OCI-LY3 (cell line): ENCODE measurements around the gene VCL.

Experiments used
- H2AFZ ChIP-seq: fragments of 200-600, 300-600 bp; shearing (Covaris generic); 2 replicates; pipeline ENCODE4 v1.6.0; 2014; ENCODE audit warnings: antibody characterized with exemption, low read depth, low read length
- H3K27ac ChIP-seq: fragments of 200-600, 300-600 bp; sonication (generic); 2 replicates; pipeline ENCODE4 v1.5.1; 2014; ENCODE audit warnings: mild to moderate bottlenecking, low read length, moderate library complexity, mixed read lengths
- H3K27me3 ChIP-seq: fragments of 200-600, 300-600 bp; sonication (generic); 2 replicates; pipeline ENCODE4 v1.6.1; 2014; ENCODE audit warnings: low read depth, low read length, mixed read lengths
- H3K36me3 ChIP-seq: fragments of 200-600, 300-600 bp; sonication (generic); replicated peaks from 2 replicates; pipeline ENCODE3; 2014; ENCODE audit warnings: low read depth, low read length, mixed read lengths
- H3K4me1 ChIP-seq: fragments of 300-600, 200-600 bp; sonication (generic); 2 replicates; pipeline ENCODE4 v1.6.1; 2014; ENCODE audit warnings: low read length, mixed read lengths
- H3K4me2 ChIP-seq: fragments of 200-600, 300-600 bp; sonication (generic); 2 replicates; pipeline ENCODE4 v1.6.1; 2014; ENCODE audit warnings: low read length, mixed read lengths
- H3K4me3 ChIP-seq: fragments of 300-600, 200-600 bp; sonication (generic); 2 replicates; pipeline ENCODE4 v1.5.1; 2014; ENCODE audit warnings: antibody characterized with exemption, mild to moderate bottlenecking, low read length, moderate library complexity
- H3K79me2 ChIP-seq: fragments of 300-600, 200-600 bp; shearing (Covaris generic); 2 replicates; pipeline ENCODE4 v1.6.1; 2014; ENCODE audit warnings: mild to moderate bottlenecking, low read length, mixed read lengths
- H3K9ac ChIP-seq: fragments of 300-600, 200-600 bp; shearing (Covaris generic); 2 replicates; pipeline ENCODE4 v1.6.0; 2014; ENCODE audit warnings: mild to moderate bottlenecking, low read length, moderate library complexity
- H3K9me3 ChIP-seq: fragments of 200-600, 300-600 bp; shearing (Covaris generic); 2 replicates; pipeline ENCODE4 v1.6.1; 2014; ENCODE audit warnings: low read length, mixed read lengths; ENCODE audit not compliant: insufficient read depth
- H4K20me1 ChIP-seq: fragments of 200-600, 300-600 bp; sonication (generic); 2 replicates; pipeline ENCODE4 v1.6.1; 2016; ENCODE audit warnings: low read length, mixed read lengths; ENCODE audit not compliant: insufficient read depth
- CTCF ChIP-seq: fragments of 200-600, 300-600 bp; sonication (generic); IDR thresholded peaks from 2 replicates; pipeline ENCODE4 v1.5.1; 2014; ENCODE audit warnings: antibody characterized with exemption, low read length, low read depth
- EZH2phosphoT487 ChIP-seq: fragments of 200-600 bp; shearing (Covaris generic); IDR thresholded peaks from 2 replicates; pipeline ENCODE4 v1.6.1; 2018; ENCODE audit warnings: antibody characterized with exemption, mixed run types, low read depth

Gene VCL

GRCh38 chr10:73981812-73982211, 16.1 kb upstream of the VCL start:
- no peaks in the 10 kb centered on the region for H3K36me3 ChIP-seq
- H4K20me1 ChIP-seq = no peaks in the 10 kb centered on the region
- H3K27me3 ChIP-seq = peaks cover 40% of the 10 kb centered on the region
- no peak overlapping the region for H3K4me3 ChIP-seq
- H3K79me2 ChIP-seq = no peaks in the 10 kb centered on the region
- no peak for TF ChIP-seq EZH2phosphoT487
- TF ChIP-seq CTCF = no peak
- no peaks in the 10 kb centered on the region for H3K9me3 ChIP-seq
- no peak overlapping the region for H3K9ac ChIP-seq
- 0 out of 2 replicates have a peak, but pooled peaks cover 4% of the 10 kb centered on the region for H3K4me1 ChIP-seq
- no peak overlapping the region for H3K27ac ChIP-seq
- no peak overlapping the region for H3K4me2 ChIP-seq
- no peak overlapping the region for H2AFZ ChIP-seq

GRCh38 chr10:73983096-73984047, 14.5 kb upstream of the VCL start:
- no peaks in the 10 kb centered on the region for H3K79me2 ChIP-seq
- H2AFZ ChIP-seq = peak overlapping the region; percentile 8; the same call in 1 of the 2 replicates
- no peaks in the 10 kb centered on the region for H3K9me3 ChIP-seq
- H3K9ac ChIP-seq = no peak overlapping the region
- TF ChIP-seq CTCF (no peak), EZH2phosphoT487 (no peak)
- H3K27ac ChIP-seq = no peak overlapping the region
- peak overlapping the region; percentile 30 for H3K4me2 ChIP-seq
- no peaks in the 10 kb centered on the region for H3K36me3 ChIP-seq
- no peak overlapping the region for H3K4me3 ChIP-seq
- H4K20me1 ChIP-seq = no peaks in the 10 kb centered on the region
- H3K4me1 ChIP-seq = 0 out of 2 replicates have a peak, but pooled peaks cover 4% of the 10 kb centered on the region
- H3K27me3 ChIP-seq = peaks cover 40% of the 10 kb centered on the region

- no peaks in the 10 kb centered on the region for H3K79me2 ChIP-seq
- no peaks in the 10 kb centered on the region for H3K36me3 ChIP-seq
- no peaks in the 10 kb centered on the region for H4K20me1 ChIP-seq
- no peak overlapping the region for H3K4me2 ChIP-seq
- H3K9me3 ChIP-seq = no peaks in the 10 kb centered on the region
- H3K4me3 ChIP-seq = no peak overlapping the region
- TF ChIP-seq CTCF = no peak
- TF ChIP-seq EZH2phosphoT487 = no peak
- H3K9ac ChIP-seq = no peak overlapping the region
- no peak overlapping the region for H2AFZ ChIP-seq
- no peak overlapping the region for H3K27ac ChIP-seq
- peaks cover 5% of the 10 kb centered on the region; the same call in 1 of the 2 replicates for H3K4me1 ChIP-seq
- no peaks in the 10 kb centered on the region for H3K27me3 ChIP-seq
Observed at GRCh38 chr10:73989594-73990150, 8.2 kb upstream of the VCL start.

- Histone ChIP-seq H3K27ac (no peak overlapping the region), H3K36me3 (no peaks in the 10 kb centered on the region), H2AFZ (no peak overlapping the region), H3K9me3 (no peaks in the 10 kb centered on the region), H3K79me2 (no peaks in the 10 kb centered on the region), H4K20me1 (no peaks in the 10 kb centered on the region), H3K4me1 (peaks cover 5% of the 10 kb centered on the region; the same call in 1 of the 2 replicates), H3K4me2 (no peak overlapping the region), H3K27me3 (no peaks in the 10 kb centered on the region), H3K9ac (no peak overlapping the region), H3K4me3 (no peak overlapping the region)
- TF ChIP-seq CTCF = no peak
- TF ChIP-seq EZH2phosphoT487 = no peak
Observed at GRCh38 chr10:73991203-73991883, 6.6 kb upstream of the VCL start.
